ENCODE measurements around the gene BCL11B. TPM values are rescaled to one million over a fixed set of nuclear protein-coding genes. Genes with fewer than 3 reads are reported as not detected.
A peak's percentile ranks its signal among the peaks of the same experiment; 100 is the strongest.

The BCL11B gene
- total RNA-seq, 1 donor from 2014 or later: 2.6 TPM

DNA sequence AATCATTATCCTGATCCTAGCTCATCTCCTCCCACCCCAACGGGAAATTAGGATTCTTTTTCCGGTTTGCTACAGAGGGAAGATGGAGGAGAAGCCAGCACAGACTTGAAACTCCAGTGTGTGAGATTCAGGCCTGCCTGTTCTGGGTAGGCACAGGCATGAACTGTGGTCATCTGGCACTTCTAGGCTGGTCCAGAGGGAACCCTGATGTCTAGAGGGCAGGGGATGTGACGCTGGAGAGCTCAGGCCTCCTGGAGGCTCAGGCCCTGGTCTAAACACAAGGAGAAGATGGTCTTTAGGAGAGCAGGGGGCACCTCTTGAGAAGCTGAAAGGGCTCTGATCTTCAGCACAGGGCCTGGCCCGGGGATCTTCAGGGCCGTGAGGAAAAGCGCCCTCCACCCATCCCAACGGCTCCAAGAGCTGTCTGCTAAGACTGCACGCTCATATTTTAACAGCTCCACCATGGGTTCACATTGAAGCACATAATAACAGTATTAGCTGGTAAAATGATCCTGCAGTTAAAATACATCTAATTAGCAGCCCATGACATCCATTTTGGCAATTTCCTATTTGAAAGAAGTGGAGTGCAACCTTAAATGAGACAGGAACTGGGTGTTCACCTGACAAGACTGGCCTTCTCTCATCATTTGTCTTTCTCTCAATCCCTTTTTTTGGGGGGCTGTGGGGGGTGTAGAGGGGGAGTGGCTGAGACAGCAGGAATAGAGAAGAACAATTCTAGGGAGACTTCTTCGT is 35.4 kb downstream of the BCL11B start:
- Mint-ChIP-seq H3K27me3 (ENCODE audit: unreplicated experiment) (no peaks in the 10 kb centered on the region), H3K9me3 (ENCODE audit: unreplicated experiment) (peaks cover 3% of the 10 kb centered on the region), H3K4me1 (ENCODE audit: low read depth, unreplicated experiment) (peaks cover 23% of the 10 kb centered on the region), H3K4me3 (ENCODE audit: unreplicated experiment) (no peak overlapping the region), H3K27ac (ENCODE audit: unreplicated experiment) (no peak overlapping the region), H3K36me3 (ENCODE audit: unreplicated experiment) (no peaks in the 10 kb centered on the region)
- TF ChIP-seq, protein P1, sequence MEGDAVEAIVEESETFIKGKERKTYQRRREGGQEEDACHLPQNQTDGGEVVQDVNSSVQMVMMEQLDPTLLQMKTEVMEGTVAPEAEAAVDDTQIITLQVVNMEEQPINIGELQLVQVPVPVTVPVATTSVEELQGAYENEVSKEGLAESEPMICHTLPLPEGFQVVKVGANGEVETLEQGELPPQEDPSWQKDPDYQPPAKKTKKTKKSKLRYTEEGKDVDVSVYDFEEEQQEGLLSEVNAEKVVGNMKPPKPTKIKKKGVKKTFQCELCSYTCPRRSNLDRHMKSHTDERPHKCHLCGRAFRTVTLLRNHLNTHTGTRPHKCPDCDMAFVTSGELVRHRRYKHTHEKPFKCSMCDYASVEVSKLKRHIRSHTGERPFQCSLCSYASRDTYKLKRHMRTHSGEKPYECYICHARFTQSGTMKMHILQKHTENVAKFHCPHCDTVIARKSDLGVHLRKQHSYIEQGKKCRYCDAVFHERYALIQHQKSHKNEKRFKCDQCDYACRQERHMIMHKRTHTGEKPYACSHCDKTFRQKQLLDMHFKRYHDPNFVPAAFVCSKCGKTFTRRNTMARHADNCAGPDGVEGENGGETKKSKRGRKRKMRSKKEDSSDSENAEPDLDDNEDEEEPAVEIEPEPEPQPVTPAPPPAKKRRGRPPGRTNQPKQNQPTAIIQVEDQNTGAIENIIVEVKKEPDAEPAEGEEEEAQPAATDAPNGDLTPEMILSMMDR (IDR thresholded peaks at IDR 0.05; ENCODE audit: partially characterized antibody, unreplicated experiment): no peak
- no peak for DNase-seq

DNA sequence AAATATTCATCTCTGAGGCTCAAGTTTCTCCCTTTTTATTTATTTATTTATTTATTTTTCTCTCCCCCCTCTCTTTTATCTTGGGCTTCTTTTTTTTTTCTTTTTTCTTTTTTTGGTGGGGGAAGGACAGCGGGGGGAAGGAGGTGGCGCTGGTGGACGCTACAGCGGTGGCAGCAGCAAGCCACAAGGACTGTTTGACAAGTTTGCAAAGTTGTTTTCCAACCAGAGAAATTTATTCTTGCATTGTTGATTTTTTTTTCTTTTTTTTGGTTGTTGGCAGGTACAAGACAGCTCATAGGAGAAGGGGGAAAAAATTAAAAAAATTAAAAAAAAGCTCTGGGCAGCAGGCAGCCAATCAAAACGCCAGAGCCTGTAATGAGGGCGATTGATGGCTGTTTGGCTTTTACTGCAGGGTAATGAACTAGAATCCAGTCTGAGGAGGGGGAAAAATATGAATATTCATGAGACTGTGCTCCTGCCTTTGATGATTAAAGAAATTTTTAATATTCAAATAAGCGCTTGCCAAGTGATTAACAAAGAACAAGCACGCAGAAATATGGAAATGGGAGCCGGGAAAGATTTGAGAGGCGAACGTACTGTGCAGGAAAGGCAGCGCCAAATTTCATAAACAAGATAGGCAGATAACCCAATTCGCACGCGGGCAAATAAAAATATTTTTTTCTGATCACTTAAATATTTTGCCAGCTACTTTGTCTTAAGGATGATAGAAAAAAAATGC is 36.2 kb downstream of the BCL11B start:
- Mint-ChIP-seq H3K9me3 (ENCODE audit: unreplicated experiment) (peaks cover 3% of the 10 kb centered on the region), H3K4me3 (ENCODE audit: unreplicated experiment) (peak overlapping the region; percentile 74), H3K36me3 (ENCODE audit: unreplicated experiment) (no peaks in the 10 kb centered on the region), H3K4me1 (ENCODE audit: low read depth, unreplicated experiment) (peaks cover 18% of the 10 kb centered on the region), H3K27ac (ENCODE audit: unreplicated experiment) (no peak overlapping the region), H3K27me3 (ENCODE audit: unreplicated experiment) (no peaks in the 10 kb centered on the region)
- TF ChIP-seq, protein P1 (IDR thresholded peaks at IDR 0.05; ENCODE audit: partially characterized antibody, unreplicated experiment): no peak
- DNase-seq: no peak

DNA sequence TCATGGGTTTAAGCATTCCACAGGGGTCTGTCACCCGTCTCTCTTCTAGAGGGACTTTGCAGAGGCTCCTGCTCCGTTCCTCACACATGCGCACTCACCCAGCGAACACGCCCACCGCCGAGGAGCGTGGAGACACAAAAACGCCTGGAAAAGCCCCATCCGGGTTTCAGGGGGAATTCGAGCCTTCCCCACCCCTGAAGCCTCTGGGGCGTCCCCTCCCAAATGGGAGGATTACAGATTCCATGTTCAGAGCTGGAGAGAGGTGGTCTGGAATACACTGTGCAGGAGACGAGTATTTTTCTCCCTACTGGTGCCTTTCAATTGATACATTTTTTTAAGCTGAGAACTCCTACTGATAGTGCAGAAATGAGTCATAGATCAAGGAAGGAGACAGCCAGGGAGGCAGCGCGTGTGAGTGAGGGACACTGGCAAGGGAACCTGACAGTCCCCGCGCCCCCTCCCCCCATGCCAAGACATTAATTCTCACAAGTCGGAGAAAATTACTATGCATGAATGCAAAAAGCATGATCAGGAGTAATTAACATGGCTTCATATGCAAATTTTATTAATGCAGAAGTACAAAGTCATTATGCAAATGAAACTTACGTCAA is 36.9 kb downstream of the BCL11B start:
- no peak overlapping the region for H3K27ac Mint-ChIP-seq (ENCODE audit: unreplicated experiment)
- peak overlapping the region; percentile 85 for H3K4me3 Mint-ChIP-seq (ENCODE audit: unreplicated experiment)
- peaks cover 3% of the 10 kb centered on the region for H3K9me3 Mint-ChIP-seq (ENCODE audit: unreplicated experiment)
- H3K4me1 Mint-ChIP-seq (ENCODE audit: low read depth, unreplicated experiment): peaks cover 18% of the 10 kb centered on the region
- peak; percentile 74 for DNase-seq
- H3K36me3 Mint-ChIP-seq (ENCODE audit: unreplicated experiment): no peaks in the 10 kb centered on the region
- H3K27me3 Mint-ChIP-seq (ENCODE audit: unreplicated experiment): no peaks in the 10 kb centered on the region
- TF ChIP-seq, protein P1 (IDR thresholded peaks at IDR 0.05; ENCODE audit: partially characterized antibody, unreplicated experiment): no peak

- TF ChIP-seq, protein P1 (IDR thresholded peaks at IDR 0.05; ENCODE audit: partially characterized antibody, unreplicated experiment): no peak
- no peak overlapping the region for H3K4me3 Mint-ChIP-seq (ENCODE audit: unreplicated experiment)
- no peak for DNase-seq
- H3K9me3 Mint-ChIP-seq (ENCODE audit: unreplicated experiment): peaks cover 3% of the 10 kb centered on the region
- no peak overlapping the region for H3K27ac Mint-ChIP-seq (ENCODE audit: unreplicated experiment)
- H3K36me3 Mint-ChIP-seq (ENCODE audit: unreplicated experiment): no peaks in the 10 kb centered on the region
- no peaks in the 10 kb centered on the region for H3K27me3 Mint-ChIP-seq (ENCODE audit: unreplicated experiment)
- H3K4me1 Mint-ChIP-seq (ENCODE audit: low read depth, unreplicated experiment): peaks cover 14% of the 10 kb centered on the region
These were observed 37.6 kb downstream of the BCL11B start for GRCh38 chr14:99234355-99234754.

All from glutamatergic neuron (in vitro differentiated cells).